OCI-LY1 (cell line): ENCODE data around the gene OPA1.

Experiments
- EZH2 ChIP-seq: fragments of 200-600 bp; sonication (generic), shearing (Covaris generic); IDR thresholded peaks from 2 replicates; pipeline ENCODE4 v1.8.0; 2017; ENCODE audit warnings: borderline replicate concordance, mixed run types, mild to moderate bottlenecking, antibody characterized with exemption, low read length, moderate library complexity, mixed read lengths
- TF ChIP-seq, protein P1 (sequence below): fragments of 200-600 bp; sonication (generic), shearing (Covaris generic); IDR thresholded peaks from 2 replicates; pipeline ENCODE4 v1.5.1; 2017; ENCODE audit warnings: mild to moderate bottlenecking, antibody characterized with exemption, low read length, moderate library complexity, mixed read lengths

GRCh38 chr3:193573403-193574191 is 19.4 kb upstream of the OPA1 start:
- no peak for TF ChIP-seq EZH2
- TF ChIP-seq, protein P1, sequence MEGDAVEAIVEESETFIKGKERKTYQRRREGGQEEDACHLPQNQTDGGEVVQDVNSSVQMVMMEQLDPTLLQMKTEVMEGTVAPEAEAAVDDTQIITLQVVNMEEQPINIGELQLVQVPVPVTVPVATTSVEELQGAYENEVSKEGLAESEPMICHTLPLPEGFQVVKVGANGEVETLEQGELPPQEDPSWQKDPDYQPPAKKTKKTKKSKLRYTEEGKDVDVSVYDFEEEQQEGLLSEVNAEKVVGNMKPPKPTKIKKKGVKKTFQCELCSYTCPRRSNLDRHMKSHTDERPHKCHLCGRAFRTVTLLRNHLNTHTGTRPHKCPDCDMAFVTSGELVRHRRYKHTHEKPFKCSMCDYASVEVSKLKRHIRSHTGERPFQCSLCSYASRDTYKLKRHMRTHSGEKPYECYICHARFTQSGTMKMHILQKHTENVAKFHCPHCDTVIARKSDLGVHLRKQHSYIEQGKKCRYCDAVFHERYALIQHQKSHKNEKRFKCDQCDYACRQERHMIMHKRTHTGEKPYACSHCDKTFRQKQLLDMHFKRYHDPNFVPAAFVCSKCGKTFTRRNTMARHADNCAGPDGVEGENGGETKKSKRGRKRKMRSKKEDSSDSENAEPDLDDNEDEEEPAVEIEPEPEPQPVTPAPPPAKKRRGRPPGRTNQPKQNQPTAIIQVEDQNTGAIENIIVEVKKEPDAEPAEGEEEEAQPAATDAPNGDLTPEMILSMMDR, result no peak
